Measurements from ENCODE around the gene TMEM185A.
"Not testable (repeated sequence)": the region's sequence is repeated elsewhere in the genome, so short reads cannot be mapped to it uniquely, and the experiment has no call there.

Gene TMEM185A

DNA sequence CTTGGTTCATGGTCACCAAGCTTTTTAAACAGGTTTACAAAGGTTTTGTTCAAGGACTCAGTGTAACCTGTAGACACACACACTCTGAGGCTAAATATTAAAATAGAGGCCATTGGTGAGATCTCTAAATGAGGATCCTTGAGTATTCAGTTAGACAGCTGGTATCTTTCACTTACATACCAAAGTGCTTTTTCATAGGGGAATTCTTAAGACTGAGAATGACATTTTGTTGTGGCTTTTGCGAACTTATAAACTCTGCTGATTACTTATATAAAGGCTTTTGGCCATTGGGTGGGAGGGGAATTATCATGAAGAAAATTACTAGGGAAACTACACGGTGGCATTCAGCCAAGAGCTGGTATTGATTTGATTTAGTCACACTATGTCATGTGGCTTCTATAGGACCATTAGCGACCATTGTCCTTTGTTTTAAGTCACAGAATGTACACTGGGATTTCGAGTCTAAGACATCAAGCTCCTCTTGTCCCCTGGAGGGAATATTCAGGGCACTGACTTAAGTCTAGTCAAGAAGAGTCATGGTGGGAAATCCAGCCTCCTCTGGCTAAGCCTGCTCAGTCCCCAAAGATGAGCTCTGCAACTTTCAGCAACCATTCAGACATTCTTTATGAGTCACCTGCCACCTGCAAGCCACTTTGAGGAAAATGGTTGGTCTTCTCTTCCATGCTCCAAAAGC, 80.2 kb downstream of the TMEM185A start:
- DNase-seq (ENCODE audit: low read depth): not testable (repeated sequence)

DNA sequence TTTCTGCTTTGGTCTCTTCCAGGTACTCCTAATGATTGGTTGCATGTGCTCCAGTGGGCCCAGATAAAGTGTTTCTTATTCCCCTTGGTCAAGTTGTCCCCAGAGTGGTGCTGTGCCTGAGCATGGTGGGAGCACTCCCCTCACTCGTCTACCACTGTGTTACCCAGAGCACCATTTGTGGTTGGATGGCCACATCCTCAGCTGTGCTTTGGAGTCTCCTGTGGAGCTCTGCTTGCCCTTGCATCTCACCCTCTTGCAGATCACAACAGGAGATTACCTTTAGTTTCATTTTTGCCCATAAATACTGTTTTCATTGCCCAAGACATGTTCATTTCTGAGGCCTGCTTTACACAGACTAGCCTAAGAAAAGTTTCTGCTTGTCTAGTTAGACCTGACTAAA, 81.1 kb downstream of the TMEM185A start:
- DNase-seq (ENCODE audit: low read depth): not testable (repeated sequence)

DNA sequence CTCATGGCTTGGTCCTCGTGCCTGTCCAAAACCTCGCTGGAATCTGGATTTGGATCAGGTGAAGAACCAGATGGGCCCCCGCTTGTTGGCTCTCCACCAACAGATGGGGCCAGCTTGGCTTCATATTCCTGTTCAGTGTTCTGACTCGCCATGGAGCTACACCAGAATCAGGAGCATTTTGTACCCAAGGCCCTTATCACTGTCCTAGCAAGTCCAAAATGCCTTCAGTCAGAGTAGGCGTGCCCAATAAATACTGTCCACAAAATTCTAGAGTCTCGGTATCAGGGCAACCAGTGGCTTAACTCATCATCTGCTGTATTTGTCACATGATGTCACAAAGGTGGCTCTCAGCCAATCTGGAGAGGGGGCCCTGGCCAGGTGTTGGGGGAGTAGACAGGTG, 81.9 kb downstream of the TMEM185A start, which contains the start of gene HSFX3:
TSS of gene HSFX3 (minus strand) at position 224 of the 400 bp plus-strand sequence. CDS start at position 152, 72 bp downstream.
- not testable (repeated sequence) for DNase-seq (ENCODE audit: low read depth)

DNA sequence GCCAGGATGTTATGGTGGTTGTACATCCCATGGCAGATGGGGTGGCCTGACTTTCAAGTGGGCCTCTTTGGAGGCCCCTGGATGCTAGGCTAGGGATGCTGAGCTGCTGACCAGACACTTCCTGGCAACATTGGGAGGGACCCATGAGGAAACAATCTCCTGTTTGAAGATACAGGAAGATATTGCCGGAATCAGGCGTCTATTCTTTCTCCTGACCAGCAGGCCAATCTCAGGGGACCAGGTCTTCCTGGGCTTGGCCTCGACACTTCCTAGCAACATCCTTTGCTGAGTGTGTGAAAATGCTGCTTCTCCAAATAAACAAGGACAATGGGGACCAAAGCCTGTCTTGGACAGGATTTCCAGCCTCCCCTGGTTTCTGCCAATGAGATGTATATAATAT, 83.8 kb downstream of the TMEM185A start:
- not testable (repeated sequence) for DNase-seq (ENCODE audit: low read depth)

DNA sequence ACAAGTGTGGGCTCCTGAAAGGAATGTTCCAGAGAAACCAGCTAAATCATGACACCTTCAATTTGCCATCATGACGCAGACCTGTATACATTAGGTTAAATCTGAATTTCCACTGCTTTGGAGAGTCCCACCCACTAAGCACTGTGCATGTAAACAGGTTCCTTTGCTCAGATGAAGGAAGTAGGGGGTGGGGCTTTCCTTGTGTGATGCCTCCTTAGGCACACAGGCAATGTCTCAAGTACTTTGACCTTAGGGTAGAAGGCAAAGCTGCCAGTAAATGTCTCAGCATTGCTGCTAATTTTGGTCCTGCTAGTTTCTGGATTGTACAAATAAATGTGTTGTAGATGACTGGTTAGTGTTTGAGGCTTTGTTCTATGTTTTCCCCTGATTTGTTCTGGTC, 84.6 kb downstream of the TMEM185A start:
- DNase-seq (ENCODE audit: low read depth): not testable (repeated sequence)

Measured in activated T-cell treated with anti-CD3 and anti-CD28 coated beads for 1 hour (primary cell).